GM21528 (cell line): Measurements from ENCODE around the gene TCERG1L.
"Not testable (repeated sequence)": the region's sequence is repeated elsewhere in the genome, so short reads cannot be mapped to it uniquely, and the experiment has no call there.

Experiments
- ATAC-seq: cut with Tn5 transposase; IDR thresholded peaks from one replicate; pipeline ENCODE4 v1.9.1; 2021; ENCODE audit warnings: mild to moderate bottlenecking, moderate library complexity; ENCODE audit not compliant: unreplicated experiment, low FRiP score

Gene TCERG1L

GRCh38 chr10:131116216-131116990 is 195.1 kb downstream of the TCERG1L start:
- ATAC-seq: no peak

GRCh38 chr10:131115801-131116200 is 195.7 kb downstream of the TCERG1L start:
- ATAC-seq: no peak

DNA sequence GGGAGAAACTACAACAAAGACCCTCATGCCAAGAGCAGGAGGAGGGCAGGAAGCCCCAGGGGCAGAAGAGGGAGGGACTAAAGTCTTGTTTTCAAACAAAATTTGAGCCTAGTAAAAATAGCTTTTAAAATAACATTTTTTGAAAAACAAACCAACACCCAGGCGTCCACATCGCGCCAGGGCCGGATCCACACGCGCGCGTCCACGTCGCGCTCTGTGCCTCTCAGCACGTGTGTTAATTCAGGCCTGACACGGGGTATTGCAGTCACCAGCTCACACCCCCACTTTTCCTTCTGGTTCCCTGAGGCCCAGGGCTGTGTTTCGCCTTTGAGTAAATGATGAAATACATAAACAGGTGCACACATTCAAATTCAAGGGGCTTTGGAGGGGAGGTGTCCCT is 196.2 kb downstream of the TCERG1L start:
- ATAC-seq: no peak

- no peak for ATAC-seq
Measured at GRCh38 chr10:131114846-131115245, 196.7 kb downstream of the TCERG1L start.

DNA sequence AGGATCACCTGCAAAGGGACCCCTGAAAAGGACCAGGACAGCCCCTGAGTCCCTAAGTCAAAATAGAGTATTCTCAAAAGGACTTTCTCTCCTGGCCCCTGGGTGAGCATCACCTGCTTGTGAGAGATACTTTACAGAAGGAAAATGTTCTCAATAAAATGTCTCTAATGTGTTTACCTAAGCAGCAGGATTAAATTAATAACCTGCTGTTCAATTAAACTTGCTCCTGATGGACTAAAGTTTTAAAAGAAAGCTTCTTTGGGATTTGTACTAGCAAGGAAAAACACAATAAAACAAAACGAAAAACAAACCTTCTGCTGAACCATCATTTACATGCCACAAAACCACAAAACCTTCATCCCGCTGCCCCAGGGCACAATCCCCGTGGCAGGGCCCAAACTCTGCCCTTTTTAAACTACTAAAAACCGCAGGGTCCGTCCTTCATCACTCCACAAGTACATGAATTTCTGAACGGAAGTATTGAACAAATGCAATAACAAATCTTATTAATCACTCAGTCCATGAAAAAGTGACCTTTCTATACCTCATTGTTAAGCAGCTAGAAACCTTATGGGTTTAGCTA is 197.7 kb downstream of the TCERG1L start:
- no peak for ATAC-seq

DNA sequence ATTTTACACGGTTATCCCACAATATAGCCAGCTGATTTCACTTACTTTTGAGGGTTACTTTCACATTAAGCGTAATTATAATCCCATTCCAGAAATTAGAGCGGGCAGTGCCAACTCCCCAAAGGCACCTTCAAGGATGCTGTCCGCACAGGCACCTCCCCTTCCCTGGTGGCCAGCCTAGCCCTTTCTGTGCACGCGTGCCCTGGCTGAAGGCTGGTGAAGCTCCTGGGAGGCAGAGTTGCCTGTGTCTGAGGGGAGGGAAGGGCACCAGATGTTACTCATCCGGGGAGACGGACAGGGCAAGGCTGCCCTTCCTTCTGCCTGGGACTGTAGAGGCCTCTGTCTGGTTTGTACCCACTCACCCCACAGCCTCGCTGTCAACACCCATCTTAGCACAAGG is 198.4 kb downstream of the TCERG1L start:
- ATAC-seq: no peak

DNA sequence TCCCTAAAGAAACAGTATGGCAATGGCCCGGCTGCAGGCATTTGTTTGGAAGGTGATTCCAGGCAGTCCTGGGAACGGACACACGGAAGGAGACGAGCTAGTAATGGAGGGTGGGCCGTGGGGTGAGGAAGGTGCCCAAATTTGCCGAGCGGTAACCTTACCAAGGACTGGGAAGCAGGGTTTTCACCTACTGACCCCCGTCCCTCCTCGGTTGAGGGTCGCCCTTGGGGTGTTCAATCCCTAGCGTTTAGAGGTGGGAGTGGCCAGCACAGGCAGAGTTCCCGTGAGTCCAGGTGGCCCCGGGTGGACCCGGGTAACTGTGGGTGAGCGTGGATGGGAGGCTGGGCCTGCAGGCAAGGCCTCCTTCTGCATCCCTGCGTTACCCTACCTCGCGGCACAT is 198.8 kb downstream of the TCERG1L start:
- ATAC-seq: no peak

- ATAC-seq: no peak
Measured at GRCh38 chr10:131111471-131112080, 199.9 kb downstream of the TCERG1L start.

- no peak for ATAC-seq
Measured at GRCh38 chr10:131111007-131111406, 200.5 kb downstream of the TCERG1L start.

- no peak for ATAC-seq
Measured at GRCh38 chr10:131110241-131110783, 201.2 kb downstream of the TCERG1L start.

- ATAC-seq: no peak
Measured at GRCh38 chr10:131109726-131110125, 201.8 kb downstream of the TCERG1L start.

GRCh38 chr10:131109291-131109690 is 202.2 kb downstream of the TCERG1L start:
- no peak for ATAC-seq

DNA sequence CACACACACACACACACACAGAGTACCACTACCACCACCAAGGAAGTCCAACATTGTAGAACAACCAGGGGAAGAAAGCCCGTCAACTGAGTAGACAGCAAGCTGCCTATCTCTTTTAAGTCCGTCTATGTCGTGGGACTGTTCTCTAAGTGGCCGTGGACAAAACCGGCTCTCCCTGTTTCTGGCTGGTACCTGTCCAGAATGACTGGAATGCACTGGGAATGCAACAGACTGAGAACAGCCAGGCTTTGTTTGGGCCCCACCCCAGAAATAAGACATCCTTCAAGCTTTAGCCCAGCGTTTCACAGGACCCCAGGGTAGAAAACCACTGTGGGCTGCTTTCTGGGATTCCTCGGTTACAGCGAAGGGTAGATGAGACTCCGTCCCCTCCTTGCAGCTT is 203.6 kb downstream of the TCERG1L start:
- ATAC-seq: no peak

DNA sequence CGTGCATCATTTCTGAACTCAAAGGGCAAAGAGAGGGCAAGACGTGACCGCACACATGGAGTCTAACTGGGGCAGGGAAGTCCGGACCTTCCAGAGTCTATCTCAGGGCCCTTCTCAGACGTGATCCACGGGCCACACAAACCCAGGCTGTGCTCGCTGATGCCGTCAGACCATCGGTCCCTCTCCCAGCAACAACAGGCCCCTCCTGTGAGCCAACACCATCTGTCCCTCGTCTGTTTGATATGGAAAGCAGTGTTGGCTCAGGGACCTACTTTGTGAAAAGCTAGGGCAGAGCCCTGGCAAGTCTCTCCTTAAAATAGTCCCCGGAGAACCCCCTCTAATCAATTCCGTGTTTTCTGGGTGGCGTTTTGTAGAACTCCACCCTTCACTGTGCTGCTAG is 208.8 kb downstream of the TCERG1L start:
- ATAC-seq: no peak

DNA sequence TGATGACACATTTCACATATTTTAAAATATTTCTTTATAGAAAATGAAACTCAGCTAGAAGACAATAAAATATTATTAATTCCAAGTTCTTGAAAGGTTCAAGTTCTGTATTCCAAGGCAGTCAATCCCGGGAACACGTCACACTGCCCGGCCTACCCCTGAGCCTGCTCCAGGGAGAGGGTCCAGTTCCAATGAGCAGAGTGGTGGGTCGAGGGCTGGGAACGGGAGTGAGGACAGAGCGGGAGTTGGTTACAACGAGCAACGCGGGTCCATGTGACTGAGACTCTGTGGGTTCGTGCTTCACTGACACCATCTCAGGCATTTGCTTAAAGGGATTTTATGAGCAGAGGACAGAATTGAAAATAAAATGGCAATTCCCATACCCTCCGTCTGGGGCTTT is 209.4 kb downstream of the TCERG1L start:
- ATAC-seq: no peak

DNA sequence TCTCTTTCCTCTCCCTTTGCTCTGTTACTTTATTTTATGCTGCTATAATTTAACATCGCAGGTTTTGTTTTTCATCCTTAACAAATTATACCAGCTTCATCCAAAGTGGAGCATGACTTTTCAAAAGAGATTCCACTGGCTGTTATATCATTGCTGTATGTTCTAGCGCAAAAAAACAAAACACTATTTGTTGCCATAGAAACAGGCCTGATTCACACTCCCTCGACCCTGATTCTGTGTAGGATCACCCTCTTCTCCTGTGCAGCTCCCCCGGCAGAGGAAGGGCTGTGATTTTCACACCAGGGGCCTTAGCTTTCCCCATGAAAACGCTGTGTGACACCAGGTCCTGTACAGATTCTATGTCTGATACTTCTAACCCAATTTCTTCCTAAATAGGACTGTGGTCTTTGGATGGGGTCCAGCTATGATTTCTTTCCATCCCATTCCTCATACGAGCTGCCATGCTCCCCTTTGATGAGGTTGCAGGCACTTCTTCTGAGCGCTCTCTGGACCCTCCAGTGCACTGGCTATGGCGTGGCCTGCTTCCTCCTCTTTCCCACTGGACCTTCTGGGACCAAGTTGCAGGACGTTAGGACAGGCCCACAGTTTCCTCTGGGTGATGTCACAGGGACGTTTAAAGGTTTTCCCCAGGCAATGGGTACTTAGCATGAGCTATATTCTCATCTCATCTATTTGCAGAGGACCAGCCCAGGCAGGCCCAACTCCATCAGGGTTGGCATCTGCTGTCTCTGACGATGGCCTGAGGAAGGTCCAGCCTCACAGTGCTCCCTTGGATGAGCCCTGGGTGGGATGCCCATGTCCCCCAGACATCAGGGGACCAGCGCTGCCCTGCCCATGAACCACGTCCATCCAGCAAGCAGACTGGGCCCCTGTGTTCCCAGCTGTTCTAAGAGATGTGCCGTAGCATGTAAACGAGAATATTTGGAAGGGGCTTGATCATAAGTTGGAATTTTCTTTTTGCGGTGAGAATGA is 210.8 kb downstream of the TCERG1L start:
- ATAC-seq: not testable (repeated sequence)

DNA sequence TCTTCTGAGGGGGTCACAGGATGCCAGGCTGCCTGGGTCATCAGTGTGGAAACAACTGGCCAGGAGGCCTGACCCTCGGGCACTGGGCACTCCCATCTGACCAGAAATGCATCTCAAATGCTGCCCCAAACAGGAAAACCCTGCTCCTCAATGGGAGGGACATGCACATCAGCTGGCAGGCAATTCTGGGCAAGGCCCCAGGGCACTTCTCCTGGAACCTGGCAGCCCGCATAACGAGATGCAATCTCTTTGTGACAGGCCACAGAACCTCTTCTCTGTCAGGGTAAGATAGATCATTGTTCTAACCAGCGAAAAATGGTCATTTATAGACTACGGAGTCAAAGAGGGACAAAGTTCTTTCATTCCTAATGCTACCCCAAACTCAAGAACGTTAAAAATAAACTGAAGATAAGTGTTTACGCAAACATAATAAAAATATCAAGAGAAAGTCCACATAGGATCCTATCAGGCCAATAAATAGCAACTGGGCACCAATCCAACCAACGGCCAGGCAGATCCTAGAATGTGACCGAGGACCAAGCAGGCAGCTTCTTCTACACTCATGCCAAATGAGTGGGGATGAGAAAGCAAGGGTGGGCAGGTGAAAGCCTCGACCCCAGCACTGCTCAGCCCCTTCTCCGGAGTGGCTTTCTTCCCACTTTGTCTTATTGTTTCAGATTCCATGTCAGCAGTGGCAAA is 212.3 kb downstream of the TCERG1L start:
- no peak for ATAC-seq

DNA sequence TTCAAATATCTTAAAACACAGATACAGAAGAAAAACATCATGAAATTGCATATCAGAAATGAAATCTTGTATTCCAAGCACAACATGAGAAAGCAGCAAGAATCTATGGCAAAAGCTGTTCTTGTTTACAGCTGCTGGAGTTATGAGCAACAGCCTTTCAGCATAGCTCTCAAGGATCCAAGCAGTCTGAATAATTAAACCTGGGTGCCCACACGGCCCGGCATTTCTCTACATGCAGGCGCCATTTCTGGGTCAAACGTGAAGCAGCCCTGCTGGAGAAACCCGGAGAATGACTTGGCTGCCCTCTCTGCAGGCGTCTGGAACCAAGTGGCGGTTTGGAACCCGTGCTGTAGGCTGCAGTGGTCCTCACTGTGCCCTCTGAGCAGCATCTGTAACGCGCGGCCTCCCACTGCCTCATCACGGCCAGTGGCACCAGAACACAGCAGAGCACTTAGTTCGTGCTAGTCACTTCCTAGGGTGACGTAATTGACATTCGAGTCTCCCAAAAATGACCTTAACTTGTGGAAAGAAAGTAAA is 213.0 kb downstream of the TCERG1L start:
- ATAC-seq: no peak

- no peak for ATAC-seq
Measured at GRCh38 chr10:131096031-131096430, 215.5 kb downstream of the TCERG1L start.

DNA sequence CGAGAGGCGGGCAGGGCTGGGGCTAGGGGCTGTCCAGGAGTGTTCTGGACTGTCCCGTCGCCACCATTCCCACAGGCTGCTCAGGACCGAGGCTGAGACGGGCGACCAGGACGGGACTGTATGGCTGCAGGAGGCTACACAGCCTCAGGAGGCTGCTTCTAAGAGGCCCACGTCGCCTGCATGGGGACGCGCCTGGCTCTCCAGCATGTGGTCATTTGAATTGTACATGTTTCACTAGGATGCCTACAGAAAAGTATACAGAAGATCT is 216.3 kb downstream of the TCERG1L start:
- ATAC-seq: no peak
